Neural progenitor cell (in vitro differentiated cells): ENCODE results near the gene CCL4L2.

Source experiments
- EZH2 ChIP-seq: fragments of 200-600 bp; sonication (generic); IDR thresholded peaks from 2 replicates; pipeline ENCODE4 v1.6.1; 2017; ENCODE audit warnings: antibody characterized with exemption, mild to moderate bottlenecking, moderate library complexity
- TF ChIP-seq, protein P1 (sequence below): fragments of 200-600 bp; sonication (generic); IDR thresholded peaks from 2 replicates; pipeline ENCODE4 v1.5.1; 2017; ENCODE audit warnings: antibody characterized with exemption, mild to moderate bottlenecking

DNA sequence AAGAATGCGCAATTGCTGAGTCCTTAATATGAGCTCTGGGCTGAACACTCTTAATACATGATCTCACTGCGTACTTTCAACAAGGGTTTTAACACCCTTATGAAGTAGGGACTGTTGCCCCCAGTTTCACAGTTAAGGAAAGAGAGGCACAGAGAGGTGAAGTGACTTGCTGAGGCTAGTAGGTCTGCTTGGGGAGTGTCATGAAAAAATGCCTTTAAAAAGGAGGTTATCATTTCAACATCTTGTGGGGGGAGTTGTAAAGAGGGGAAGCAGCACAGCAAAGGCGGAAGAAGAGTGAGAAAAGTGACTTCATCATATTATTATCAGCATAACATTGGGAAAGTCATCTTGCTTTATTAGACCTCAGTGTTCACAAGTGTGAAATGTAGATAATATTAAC, 2.1 kb downstream of the CCL4L2 start:
- TF ChIP-seq, protein P1, sequence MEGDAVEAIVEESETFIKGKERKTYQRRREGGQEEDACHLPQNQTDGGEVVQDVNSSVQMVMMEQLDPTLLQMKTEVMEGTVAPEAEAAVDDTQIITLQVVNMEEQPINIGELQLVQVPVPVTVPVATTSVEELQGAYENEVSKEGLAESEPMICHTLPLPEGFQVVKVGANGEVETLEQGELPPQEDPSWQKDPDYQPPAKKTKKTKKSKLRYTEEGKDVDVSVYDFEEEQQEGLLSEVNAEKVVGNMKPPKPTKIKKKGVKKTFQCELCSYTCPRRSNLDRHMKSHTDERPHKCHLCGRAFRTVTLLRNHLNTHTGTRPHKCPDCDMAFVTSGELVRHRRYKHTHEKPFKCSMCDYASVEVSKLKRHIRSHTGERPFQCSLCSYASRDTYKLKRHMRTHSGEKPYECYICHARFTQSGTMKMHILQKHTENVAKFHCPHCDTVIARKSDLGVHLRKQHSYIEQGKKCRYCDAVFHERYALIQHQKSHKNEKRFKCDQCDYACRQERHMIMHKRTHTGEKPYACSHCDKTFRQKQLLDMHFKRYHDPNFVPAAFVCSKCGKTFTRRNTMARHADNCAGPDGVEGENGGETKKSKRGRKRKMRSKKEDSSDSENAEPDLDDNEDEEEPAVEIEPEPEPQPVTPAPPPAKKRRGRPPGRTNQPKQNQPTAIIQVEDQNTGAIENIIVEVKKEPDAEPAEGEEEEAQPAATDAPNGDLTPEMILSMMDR, result no peak
- no peak for TF ChIP-seq EZH2
